HL-60 (cell line): ENCODE data around the gene ARFIP1.

Experiments
- DNase-seq, 2 experiments: peaks; one replicate each; pipeline ENCODE4 v3.0.0-alpha.2; 2010 to 2020; ENCODE audit warnings: low read depth in 1 of 2, low spot score in 1 of 2
- H3K27ac ChIP-seq: fragments of 250-450 bp; sonication (Bioruptor Pico); replicated peaks from 2 replicates; pipeline ENCODE4 v1.5.1; 2020; ENCODE audit warnings: mild to moderate bottlenecking, moderate library complexity
- H3K27me3 ChIP-seq: fragments of 250-450 bp; sonication (Bioruptor Pico); 2 replicates; pipeline ENCODE4 v1.5.1; 2021; ENCODE audit warnings: mild to moderate bottlenecking, moderate library complexity; ENCODE audit not compliant: insufficient read depth, poor library complexity, severe bottlenecking
- H3K4me3 ChIP-seq: replicated peaks from 2 replicates; pipeline ENCODE4 v1.5.1; 2011; ENCODE audit warnings: mild to moderate bottlenecking, control low read depth, low read length; ENCODE audit not compliant: insufficient read depth
- CTCF ChIP-seq: IDR thresholded peaks from one replicate; pipeline ENCODE4 v1.5.1; 2011; ENCODE audit warnings: low read length, control low read depth, inconsistent platforms; ENCODE audit not compliant: insufficient read depth
- GABPA ChIP-seq: IDR thresholded peaks from 2 replicates; pipeline ENCODE4 v1.6.1; 2012; ENCODE audit warnings: low read depth
- POLR2AphosphoS5 ChIP-seq: IDR thresholded peaks from 2 replicates; pipeline ENCODE4 v1.6.1; 2012; ENCODE audit warnings: low read depth
- REST ChIP-seq: IDR thresholded peaks from 2 replicates; pipeline ENCODE4 v1.6.1; 2012; ENCODE audit warnings: low read depth; ENCODE audit not compliant: insufficient replicate concordance
- SPI1 ChIP-seq: IDR thresholded peaks from 2 replicates; pipeline ENCODE4 v1.6.1; 2012; ENCODE audit warnings: low read depth, mild to moderate bottlenecking, borderline replicate concordance

The ARFIP1 gene

GRCh38 chr4:152935631-152936445 is 156.1 kb downstream of the ARFIP1 start, which contains the start of gene FHDC1:
TSS of gene FHDC1 (plus strand) at chr4:152936323. CDS start at chr4:152943058, 6,735 bp downstream.
- TF ChIP-seq REST (no peak), CTCF (no peak), POLR2AphosphoS5 (no peak), GABPA (no peak), SPI1 (no peak)
- Histone ChIP-seq H3K27ac (no peak within 1 kb of the TSS), H3K4me3 (peak within 1 kb of the TSS; percentile 62), H3K27me3 (peaks cover 36% of the 10 kb centered on the region)
- DNase-seq = peak in 1 of 2 experiments; percentile 14

GRCh38 chr4:152936446-152937335 is 156.9 kb downstream of the ARFIP1 start:
- Histone ChIP-seq H3K27me3 (peaks cover 36% of the 10 kb centered on the region), H3K4me3 (peak overlapping the region; percentile 62), H3K27ac (no peak overlapping the region)
- peak in 1 of 2 experiments; percentile 12 for DNase-seq
- TF ChIP-seq GABPA (no peak), SPI1 (no peak), POLR2AphosphoS5 (no peak), REST (no peak), CTCF (no peak)

- no peak for TF ChIP-seq GABPA
- TF ChIP-seq REST = no peak
- no peak for TF ChIP-seq SPI1
- no peak for TF ChIP-seq CTCF
- TF ChIP-seq POLR2AphosphoS5 = no peak
- peaks cover 36% of the 10 kb centered on the region for H3K27me3 ChIP-seq
- DNase-seq = peak in 1 of 2 experiments; percentile 18
- no peak overlapping the region for H3K27ac ChIP-seq
- H3K4me3 ChIP-seq = peak overlapping the region; percentile 62
Observed at GRCh38 chr4:152937336-152938236, 157.8 kb downstream of the ARFIP1 start.
